ENCODE results near the gene CBX3. TPM values are rescaled to one million over a fixed set of nuclear protein-coding genes. Genes with fewer than 3 reads are reported as not detected.

Gene CBX3
- total RNA-seq, 1 donor from 2014 or later, result 360 TPM

- no peak overlapping the region for H3K4me3 Mint-ChIP-seq
- H3K36me3 Mint-ChIP-seq, result peaks cover 72% of the 10 kb centered on the region
- H4K20me1 ChIP-seq (ENCODE audit: low read depth), result peaks cover 89% of the 10 kb centered on the region
- no peak overlapping the region for H3K4me2 ChIP-seq
- peaks cover 54% of the 10 kb centered on the region for H3K36me3 ChIP-seq
- H3K79me2 ChIP-seq (ENCODE audit: low read depth), result peaks cover 77% of the 10 kb centered on the region
- H2AFZ ChIP-seq (replicated peaks), result no peak overlapping the region
- peaks cover 20% of the 10 kb centered on the region for H3K4me1 ChIP-seq
- no peaks in the 10 kb centered on the region for H3K9me3 ChIP-seq (ENCODE audit: low read depth)
- peaks cover 12% of the 10 kb centered on the region for H3K27me3 Mint-ChIP-seq (ENCODE audit: insufficient read depth, low read depth)
- H3K27ac Mint-ChIP-seq, result no peak overlapping the region
- DNase-seq (ENCODE audit: low spot score), result no peak
- peaks cover 42% of the 10 kb centered on the region for H3K4me1 Mint-ChIP-seq
- no peak for TF ChIP-seq EZH2 (IDR thresholded peaks at IDR 0.05)
- no peak for TF ChIP-seq EZH2phosphoT487 (IDR thresholded peaks at IDR 0.05)
- no peak for TF ChIP-seq CTCF (IDR thresholded peaks at IDR 0.05)
- H3K9ac ChIP-seq, result no peak overlapping the region
- peak overlapping the region; percentile 59 for H3K27ac ChIP-seq
- H3K4me3 ChIP-seq, result no peak overlapping the region
- no peaks in the 10 kb centered on the region for H3K9me3 Mint-ChIP-seq
- no peaks in the 10 kb centered on the region for H3K27me3 ChIP-seq
- peaks cover 98% of the 10 kb centered on the region for H3F3A ChIP-seq (ENCODE audit: low read depth)
Observed at GRCh38 chr7:26190417-26190869, 11.1 kb upstream of the CBX3 start.

DNA sequence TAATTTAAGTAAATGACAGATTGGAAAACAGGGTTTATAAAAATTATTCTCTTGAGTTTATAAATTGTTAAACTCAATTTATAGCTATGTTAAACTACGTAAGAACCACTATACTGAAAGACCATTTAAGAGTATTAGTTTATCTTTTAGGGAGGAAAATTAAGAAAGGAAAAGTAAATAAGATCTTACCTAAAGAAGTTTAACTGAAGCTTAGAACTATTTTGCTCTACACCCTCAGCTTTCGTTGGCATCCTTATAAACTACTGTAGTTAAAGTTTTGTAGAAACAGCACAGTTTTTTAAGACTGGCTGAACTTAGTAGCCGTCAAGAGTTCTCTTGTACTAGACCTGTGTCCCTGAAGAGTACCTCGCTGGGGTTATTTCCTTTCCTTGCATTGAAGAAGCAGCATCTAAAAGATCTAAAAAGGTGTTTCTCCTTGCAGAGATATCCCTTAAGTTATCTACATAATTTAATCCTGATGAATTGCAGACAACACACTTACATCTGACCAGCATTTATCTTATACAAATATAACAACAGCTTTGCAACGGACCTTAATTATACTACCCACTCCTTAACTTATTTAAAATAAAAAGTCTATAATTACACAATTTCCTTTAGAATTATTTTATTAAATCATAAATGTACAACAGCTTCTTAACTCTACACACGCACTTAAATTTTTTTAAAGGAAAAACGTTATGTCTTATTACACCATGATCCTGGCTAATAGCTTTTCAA lies 10.1 kb upstream of the CBX3 start:
- Mint-ChIP-seq H3K27me3 (ENCODE audit: insufficient read depth, low read depth) (peaks cover 12% of the 10 kb centered on the region), H3K27ac (no peak overlapping the region), H3K4me3 (no peak overlapping the region), H3K36me3 (peaks cover 75% of the 10 kb centered on the region), H3K4me1 (peaks cover 49% of the 10 kb centered on the region), H3K9me3 (no peaks in the 10 kb centered on the region)
- no peak for TF ChIP-seq EZH2 (IDR thresholded peaks at IDR 0.05)
- TF ChIP-seq EZH2phosphoT487 (IDR thresholded peaks at IDR 0.05), result no peak
- no peak for TF ChIP-seq CTCF (IDR thresholded peaks at IDR 0.05)
- peaks cover 86% of the 10 kb centered on the region for H3K79me2 ChIP-seq (ENCODE audit: low read depth)
- no peak overlapping the region for H3K9ac ChIP-seq
- no peaks in the 10 kb centered on the region for H3K9me3 ChIP-seq (ENCODE audit: low read depth)
- peaks cover 98% of the 10 kb centered on the region for H3F3A ChIP-seq (ENCODE audit: low read depth)
- H4K20me1 ChIP-seq (ENCODE audit: low read depth), result peaks cover 95% of the 10 kb centered on the region
- H3K4me1 ChIP-seq, result peaks cover 30% of the 10 kb centered on the region
- peak overlapping the region; percentile 59 for H3K27ac ChIP-seq
- no peak for DNase-seq (ENCODE audit: low spot score)
- H3K4me3 ChIP-seq, result no peak overlapping the region
- H3K4me2 ChIP-seq, result no peak overlapping the region
- peaks cover 63% of the 10 kb centered on the region for H3K36me3 ChIP-seq
- no peaks in the 10 kb centered on the region for H3K27me3 ChIP-seq
- no peak overlapping the region for H2AFZ ChIP-seq (replicated peaks)

DNA sequence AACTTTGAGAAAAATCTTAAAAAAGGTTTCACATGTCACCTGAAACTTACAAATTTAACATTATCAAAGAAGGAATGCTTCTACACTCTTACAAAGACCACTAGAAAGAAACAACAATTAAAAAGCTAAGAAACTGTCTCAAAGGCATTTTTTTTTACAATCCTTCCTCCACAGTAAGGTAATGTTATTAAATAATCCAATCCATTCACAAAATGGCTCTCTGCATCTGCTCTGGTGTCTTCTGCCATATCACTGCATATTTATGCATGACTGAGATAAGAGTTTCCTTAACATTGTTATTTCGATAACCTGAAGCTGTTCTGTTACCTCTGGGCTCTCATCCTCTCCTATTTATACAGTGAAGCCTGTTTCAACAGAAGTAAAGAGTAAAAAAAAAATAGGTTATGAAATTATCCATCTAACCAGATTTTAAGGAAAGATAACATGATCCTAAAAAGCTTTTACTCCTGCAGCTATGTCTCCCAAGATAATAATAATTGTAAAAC lies 9.5 kb upstream of the CBX3 start:
- Mint-ChIP-seq H3K27ac (no peak overlapping the region), H3K9me3 (no peaks in the 10 kb centered on the region), H3K27me3 (ENCODE audit: insufficient read depth, low read depth) (peaks cover 12% of the 10 kb centered on the region), H3K4me1 (peaks cover 55% of the 10 kb centered on the region), H3K4me3 (peak overlapping the region; percentile 14), H3K36me3 (peaks cover 80% of the 10 kb centered on the region)
- peaks cover 100% of the 10 kb centered on the region for H4K20me1 ChIP-seq (ENCODE audit: low read depth)
- H3K4me3 ChIP-seq, result no peak overlapping the region
- H3K27me3 ChIP-seq, result no peaks in the 10 kb centered on the region
- H3K9ac ChIP-seq, result no peak overlapping the region
- peak overlapping the region; percentile 59 for H3K27ac ChIP-seq
- no peak for DNase-seq (ENCODE audit: low spot score)
- H3F3A ChIP-seq (ENCODE audit: low read depth), result peaks cover 98% of the 10 kb centered on the region
- H3K79me2 ChIP-seq (ENCODE audit: low read depth), result peaks cover 91% of the 10 kb centered on the region
- no peak overlapping the region for H3K4me2 ChIP-seq
- TF ChIP-seq EZH2phosphoT487 (IDR thresholded peaks at IDR 0.05) (no peak), CTCF (IDR thresholded peaks at IDR 0.05) (no peak), EZH2 (IDR thresholded peaks at IDR 0.05) (no peak)
- no peak overlapping the region for H2AFZ ChIP-seq (replicated peaks)
- H3K9me3 ChIP-seq (ENCODE audit: low read depth), result no peaks in the 10 kb centered on the region
- peaks cover 36% of the 10 kb centered on the region for H3K4me1 ChIP-seq
- peaks cover 70% of the 10 kb centered on the region for H3K36me3 ChIP-seq

Data from neural progenitor cell (in vitro differentiated cells).